ENCODE results near the gene USP40.

Gene USP40

GRCh38 chr2:233492751-233493150 lies 73.8 kb downstream of the USP40 start:
- Histone ChIP-seq H3K79me1 (ENCODE audit: low read length) (no peaks in the 10 kb centered on the region), H3K9me3 (ENCODE audit: insufficient read depth, low read depth, low read length) (no peaks in the 10 kb centered on the region), H3K36me3 (ENCODE audit: control insufficient read depth in 1 of 2, insufficient read depth in 2 of 2, low read length in 2 of 2) (peaks cover 10 to 15% of the 10 kb centered on the region in 2 experiments), H4K91ac (ENCODE audit: low read depth, low read length) (no peak overlapping the region), H3K18ac (ENCODE audit: low read length) (no peak overlapping the region), H3K14ac (ENCODE audit: low read length) (no peak overlapping the region), H2BK120ac (ENCODE audit: insufficient read depth, low read length, poor library complexity) (no peak overlapping the region), H2BK12ac (ENCODE audit: low read length) (no peak overlapping the region), H3K9ac (ENCODE audit: low read length) (no peak overlapping the region), H3K4me2 (ENCODE audit: low read length) (no peak overlapping the region), H3K4me3 (ENCODE audit: low read depth, low read length) (no peak overlapping the region), H3K4ac (ENCODE audit: low read depth, low read length) (no peak overlapping the region), H4K12ac (ENCODE audit: low read depth, low read length) (no peak overlapping the region), H2AFZ (ENCODE audit: insufficient read depth, low read length, poor library complexity) (no peak overlapping the region), H3K23ac (ENCODE audit: low read length) (no peak overlapping the region), H3K4me1 (ENCODE audit: control insufficient read depth in 1 of 2, insufficient read depth in 2 of 2, low read length in 2 of 2) (no peaks in the 10 kb centered on the region), H3K27ac (ENCODE audit: low read depth, low read length) (no peak overlapping the region), H3K27me3 (ENCODE audit: insufficient read depth, low read length) (no peaks in the 10 kb centered on the region), H3K79me2 (ENCODE audit: control insufficient read depth, insufficient read depth, low read length, poor library complexity) (no peaks in the 10 kb centered on the region), H2BK5ac (ENCODE audit: low read depth, low read length, poor library complexity) (no peak overlapping the region), H2AK5ac (ENCODE audit: low read length) (no peak overlapping the region), H4K8ac (ENCODE audit: low read depth, low read length) (no peak overlapping the region)
- WGBS (ENCODE audit: extremely low coverage, insufficient coverage, insufficient read length), result no CpG with 5 or more reads among the region's 4 CpGs
- peak in 1 of 2 donors; percentile 13 for DNase-seq

GRCh38 chr2:233492078-233492477 lies 74.5 kb downstream of the USP40 start:
- H2BK5ac ChIP-seq (ENCODE audit: low read depth, low read length, poor library complexity), result no peak overlapping the region
- H4K91ac ChIP-seq (ENCODE audit: low read depth, low read length), result no peak overlapping the region
- H3K4ac ChIP-seq (ENCODE audit: low read depth, low read length), result no peak overlapping the region
- H3K14ac ChIP-seq (ENCODE audit: low read length), result no peak overlapping the region
- H2AK5ac ChIP-seq (ENCODE audit: low read length), result no peak overlapping the region
- H3K23ac ChIP-seq (ENCODE audit: low read length), result no peak overlapping the region
- H3K9me3 ChIP-seq (ENCODE audit: insufficient read depth, low read depth, low read length), result no peaks in the 10 kb centered on the region
- H3K4me3 ChIP-seq (ENCODE audit: low read depth, low read length), result no peak overlapping the region
- no peak overlapping the region for H3K27ac ChIP-seq (ENCODE audit: low read depth, low read length)
- no peaks in the 10 kb centered on the region for H3K27me3 ChIP-seq (ENCODE audit: insufficient read depth, low read length)
- no peak overlapping the region for H3K4me2 ChIP-seq (ENCODE audit: low read length)
- H3K9ac ChIP-seq (ENCODE audit: low read length), result no peak overlapping the region
- H4K12ac ChIP-seq (ENCODE audit: low read depth, low read length), result no peak overlapping the region
- H2BK120ac ChIP-seq (ENCODE audit: insufficient read depth, low read length, poor library complexity), result no peak overlapping the region
- no CpG with 5 or more reads among the region's 4 CpGs for WGBS (ENCODE audit: extremely low coverage, insufficient coverage, insufficient read length)
- H4K8ac ChIP-seq (ENCODE audit: low read depth, low read length), result no peak overlapping the region
- no peaks in the 10 kb centered on the region for H3K4me1 ChIP-seq (ENCODE audit: control insufficient read depth in 1 of 2, insufficient read depth in 2 of 2, low read length in 2 of 2)
- no peak overlapping the region for H3K18ac ChIP-seq (ENCODE audit: low read length)
- H3K79me2 ChIP-seq (ENCODE audit: control insufficient read depth, insufficient read depth, low read length, poor library complexity), result no peaks in the 10 kb centered on the region
- H2BK12ac ChIP-seq (ENCODE audit: low read length), result no peak overlapping the region
- H2AFZ ChIP-seq (ENCODE audit: insufficient read depth, low read length, poor library complexity), result no peak overlapping the region
- peaks cover 10 to 15% of the 10 kb centered on the region in 2 experiments for H3K36me3 ChIP-seq (ENCODE audit: control insufficient read depth in 1 of 2, insufficient read depth in 2 of 2, low read length in 2 of 2)
- no peaks in the 10 kb centered on the region for H3K79me1 ChIP-seq (ENCODE audit: low read length)
- DNase-seq, result no peak

- H3K4ac ChIP-seq (ENCODE audit: low read depth, low read length), result no peak overlapping the region
Observed at GRCh38 chr2:233491326-233491725, 75.3 kb downstream of the USP40 start.

GRCh38 chr2:233490831-233491230 lies 75.8 kb downstream of the USP40 start:
- Histone ChIP-seq H3K9ac (ENCODE audit: low read length) (no peak overlapping the region), H3K27me3 (ENCODE audit: insufficient read depth, low read length) (no peaks in the 10 kb centered on the region), H2BK120ac (ENCODE audit: insufficient read depth, low read length, poor library complexity) (no peak overlapping the region), H2AK5ac (ENCODE audit: low read length) (no peak overlapping the region), H3K27ac (ENCODE audit: low read depth, low read length) (no peak overlapping the region), H3K14ac (ENCODE audit: low read length) (no peak overlapping the region), H3K36me3 (ENCODE audit: control insufficient read depth in 1 of 2, insufficient read depth in 2 of 2, low read length in 2 of 2) (peaks cover 10 to 15% of the 10 kb centered on the region in 2 experiments), H3K18ac (ENCODE audit: low read length) (no peak overlapping the region), H3K4me2 (ENCODE audit: low read length) (no peak overlapping the region), H2BK5ac (ENCODE audit: low read depth, low read length, poor library complexity) (no peak overlapping the region), H3K79me1 (ENCODE audit: low read length) (peaks cover 3% of the 10 kb centered on the region), H2AFZ (ENCODE audit: insufficient read depth, low read length, poor library complexity) (no peak overlapping the region), H4K8ac (ENCODE audit: low read depth, low read length) (no peak overlapping the region), H3K4me3 (ENCODE audit: low read depth, low read length) (no peak overlapping the region), H3K4me1 (ENCODE audit: control insufficient read depth in 1 of 2, insufficient read depth in 2 of 2, low read length in 2 of 2) (peaks cover 2 to 6% of the 10 kb centered on the region in 2 experiments), H4K91ac (ENCODE audit: low read depth, low read length) (no peak overlapping the region), H4K12ac (ENCODE audit: low read depth, low read length) (no peak overlapping the region), H3K23ac (ENCODE audit: low read length) (no peak overlapping the region), H3K79me2 (ENCODE audit: control insufficient read depth, insufficient read depth, low read length, poor library complexity) (no peaks in the 10 kb centered on the region), H3K9me3 (ENCODE audit: insufficient read depth, low read depth, low read length) (no peaks in the 10 kb centered on the region), H2BK12ac (ENCODE audit: low read length) (no peak overlapping the region), H3K4ac (ENCODE audit: low read depth, low read length) (no peak overlapping the region)
- DNase-seq, result no peak
- no CpG with 5 or more reads among the region's 7 CpGs for WGBS (ENCODE audit: extremely low coverage, insufficient coverage, insufficient read length)

More at GRCh38 chr2:233491326-233491725, 75.3 kb downstream of the USP40 start:
- H3K4me2 ChIP-seq (ENCODE audit: low read length), result no peak overlapping the region
- peaks cover 10 to 15% of the 10 kb centered on the region in 2 experiments for H3K36me3 ChIP-seq (ENCODE audit: control insufficient read depth in 1 of 2, insufficient read depth in 2 of 2, low read length in 2 of 2)
- H3K4me3 ChIP-seq (ENCODE audit: low read depth, low read length), result no peak overlapping the region
- H3K27me3 ChIP-seq (ENCODE audit: insufficient read depth, low read length), result no peaks in the 10 kb centered on the region
- peaks cover 3% of the 10 kb centered on the region for H3K79me1 ChIP-seq (ENCODE audit: low read length)
- no peak overlapping the region for H2BK120ac ChIP-seq (ENCODE audit: insufficient read depth, low read length, poor library complexity)
- H2BK12ac ChIP-seq (ENCODE audit: low read length), result no peak overlapping the region
- no peak overlapping the region for H4K91ac ChIP-seq (ENCODE audit: low read depth, low read length)
- H2AFZ ChIP-seq (ENCODE audit: insufficient read depth, low read length, poor library complexity), result no peak overlapping the region
- DNase-seq, result no peak
- no peak overlapping the region for H4K8ac ChIP-seq (ENCODE audit: low read depth, low read length)
- no peak overlapping the region for H3K14ac ChIP-seq (ENCODE audit: low read length)
- no peak overlapping the region for H3K23ac ChIP-seq (ENCODE audit: low read length)
- H3K18ac ChIP-seq (ENCODE audit: low read length), result no peak overlapping the region
- H3K4me1 ChIP-seq (ENCODE audit: control insufficient read depth in 1 of 2, insufficient read depth in 2 of 2, low read length in 2 of 2), result peaks cover 2 to 4% of the 10 kb centered on the region in 2 experiments
- no peak overlapping the region for H4K12ac ChIP-seq (ENCODE audit: low read depth, low read length)
- H3K27ac ChIP-seq (ENCODE audit: low read depth, low read length), result no peak overlapping the region
- WGBS (ENCODE audit: extremely low coverage, insufficient coverage, insufficient read length), result no CpG with 5 or more reads among the region's 3 CpGs
- no peaks in the 10 kb centered on the region for H3K9me3 ChIP-seq (ENCODE audit: insufficient read depth, low read depth, low read length)
- H2BK5ac ChIP-seq (ENCODE audit: low read depth, low read length, poor library complexity), result no peak overlapping the region
- no peak overlapping the region for H2AK5ac ChIP-seq (ENCODE audit: low read length)
- no peaks in the 10 kb centered on the region for H3K79me2 ChIP-seq (ENCODE audit: control insufficient read depth, insufficient read depth, low read length, poor library complexity)
- no peak overlapping the region for H3K9ac ChIP-seq (ENCODE audit: low read length)
